ENCODE measurements around the gene TIMM13. TPM values are rescaled to one million over a fixed set of nuclear protein-coding genes. Genes with fewer than 3 reads are reported as not detected.
"Not testable (repeated sequence)": the region's sequence is repeated elsewhere in the genome, so short reads cannot be mapped to it uniquely, and the experiment has no call there.

TIMM13 gene
- total RNA-seq, 4 donors from 2014 or later = 23.7 to 60.3 (median 46.8) TPM

DNA sequence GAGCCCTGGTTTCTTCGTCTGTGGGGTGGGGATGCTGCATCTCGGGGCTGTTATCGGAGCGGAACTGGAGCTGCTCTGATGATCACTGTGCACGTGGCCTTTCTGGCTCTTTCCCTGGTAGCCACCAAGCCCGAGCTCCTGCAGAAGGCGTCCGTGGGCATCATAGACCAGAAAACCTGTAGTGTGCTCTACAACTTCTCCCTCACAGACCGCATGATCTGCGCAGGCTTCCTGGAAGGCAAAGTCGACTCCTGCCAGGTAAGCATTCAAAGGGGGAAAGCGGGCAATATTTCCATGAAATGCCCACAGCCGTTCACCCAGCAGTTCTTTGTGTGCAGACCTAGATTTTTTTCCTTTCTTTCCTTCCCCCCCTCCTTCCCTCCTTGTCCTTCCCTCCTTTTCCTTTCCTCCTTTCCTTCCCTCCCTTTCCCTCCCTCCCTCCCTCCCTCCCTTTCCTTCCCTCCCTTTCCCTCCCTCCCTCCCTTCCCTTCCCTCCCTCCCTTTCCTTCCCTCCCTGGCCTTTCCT lies 9.4 kb downstream of the TIMM13 start:
- Histone ChIP-seq H3K4me3 (no peak overlapping the region), H3K36me3 (no peaks in the 10 kb centered on the region), H3K27me3 (no peaks in the 10 kb centered on the region), H3K4me1 (no peaks in the 10 kb centered on the region), H3K9me3 (no peaks in the 10 kb centered on the region), H3K27ac (no peak overlapping the region)
- intact Hi-C loops (cut with DNase I; ENCODE audit: low total_unique reads) (no loop called here), in situ Hi-C loops (cut with MboI; ENCODE audit: low sequenced_read_pairs in 4 of 4) (no loop called here)
- DNase-seq = no peak
- no peak for ATAC-seq
- no peak for TF ChIP-seq CTCF (IDR thresholded peaks at IDR 0.05 in 4 of 5, conservative IDR thresholded peaks at IDR 0.05 in 1 of 5)
- no peak for TF ChIP-seq POLR2A (IDR thresholded peaks at IDR 0.05)

DNA sequence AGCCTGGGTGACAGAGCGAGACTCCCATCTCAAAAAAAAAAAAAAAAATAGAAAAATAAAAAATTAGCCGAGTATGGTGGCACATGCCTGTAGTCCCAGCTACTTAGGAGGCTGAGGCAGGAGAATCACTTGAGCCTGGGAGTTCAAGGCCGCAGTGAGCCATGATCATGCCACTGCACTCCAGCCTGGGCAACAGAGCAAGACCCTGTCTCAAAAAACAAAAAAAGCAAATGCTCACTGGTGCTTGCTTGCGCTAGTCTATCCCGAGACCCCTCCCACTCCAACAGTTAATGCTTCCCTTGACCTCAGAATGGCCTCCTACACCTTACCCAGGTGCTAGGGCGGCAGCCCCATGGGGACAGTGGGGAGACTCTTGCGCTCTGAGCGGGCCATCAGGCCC lies 9.9 kb downstream of the TIMM13 start:
- ATAC-seq; in situ Hi-C loops (cut with MboI; ENCODE audit: low sequenced_read_pairs in 4 of 4); H3K9me3 ChIP-seq; H3K4me3 ChIP-seq; DNase-seq; intact Hi-C loops (cut with DNase I; ENCODE audit: low total_unique reads); H3K27ac ChIP-seq; H3K27me3 ChIP-seq; H3K36me3 ChIP-seq; H3K4me1 ChIP-seq: not testable (repeated sequence)

DNA sequence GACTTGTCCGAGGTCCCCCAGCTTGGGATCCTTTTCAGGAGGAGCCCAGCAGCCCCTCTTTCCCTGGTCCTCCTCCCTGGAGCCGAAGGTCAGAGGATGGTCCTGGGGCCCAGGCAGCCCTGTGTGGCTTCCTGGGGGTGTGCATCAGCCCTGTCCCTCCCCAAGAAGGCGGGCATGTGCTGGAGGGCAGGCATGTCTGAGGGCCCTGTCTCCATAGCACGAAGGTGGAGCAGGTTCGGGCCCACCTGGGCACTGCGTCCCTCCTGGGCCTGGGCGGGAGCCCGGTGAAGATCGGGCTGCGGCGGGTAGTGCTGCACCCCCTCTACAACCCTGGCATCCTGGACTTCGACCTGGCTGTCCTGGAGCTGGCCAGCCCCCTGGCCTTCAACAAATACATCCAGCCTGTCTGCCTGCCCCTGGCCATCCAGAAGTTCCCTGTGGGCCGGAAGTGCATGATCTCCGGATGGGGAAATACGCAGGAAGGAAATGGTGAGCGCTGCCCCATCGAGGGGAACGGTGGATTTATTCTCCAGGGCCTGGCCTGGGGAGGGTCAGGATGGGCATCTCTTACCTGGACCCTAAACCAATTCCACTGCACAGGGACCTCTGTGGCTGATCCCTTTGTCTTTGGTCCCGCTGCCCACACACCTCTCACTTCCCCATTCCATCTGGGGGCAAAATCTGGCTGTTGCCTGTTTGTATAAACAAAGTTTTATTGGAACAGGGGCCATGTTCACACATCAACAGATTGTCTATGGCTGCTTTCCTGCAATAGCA lies 10.9 kb downstream of the TIMM13 start:
- H3K27ac ChIP-seq = no peak overlapping the region
- in situ Hi-C loops (cut with MboI; ENCODE audit: low sequenced_read_pairs in 4 of 4) = no loop called here
- ATAC-seq = no peak

GRCh38 chr19:2415973-2416319 lies 11.4 kb downstream of the TIMM13 start:
- ATAC-seq = no peak
- no peaks in the 10 kb centered on the region for H3K9me3 ChIP-seq
- no peak for DNase-seq

More for the DNA sequence above, 10.9 kb downstream of the TIMM13 start:
- H3K4me1 ChIP-seq = no peaks in the 10 kb centered on the region
- DNase-seq = no peak
- H3K36me3 ChIP-seq = no peaks in the 10 kb centered on the region
- intact Hi-C loops (cut with DNase I; ENCODE audit: low total_unique reads) = no loop called here
- no peaks in the 10 kb centered on the region for H3K27me3 ChIP-seq
- no peak for TF ChIP-seq POLR2A (IDR thresholded peaks at IDR 0.05)
- no peak for TF ChIP-seq CTCF (IDR thresholded peaks at IDR 0.05 in 4 of 5, conservative IDR thresholded peaks at IDR 0.05 in 1 of 5)
- no peak overlapping the region for H3K4me3 ChIP-seq
- no peaks in the 10 kb centered on the region for H3K9me3 ChIP-seq

More at GRCh38 chr19:2415973-2416319, 11.4 kb downstream of the TIMM13 start:
- intact Hi-C loops (cut with DNase I; ENCODE audit: low total_unique reads) (no loop called here), in situ Hi-C loops (cut with MboI; ENCODE audit: low sequenced_read_pairs in 4 of 4) (no loop called here)
- Histone ChIP-seq H3K36me3 (no peaks in the 10 kb centered on the region), H3K4me3 (no peak overlapping the region), H3K4me1 (no peaks in the 10 kb centered on the region), H3K27ac (no peak overlapping the region), H3K27me3 (peaks cover 0 to under 1% (median 0%) of the 10 kb centered on the region in 3 donors)
- TF ChIP-seq POLR2A (IDR thresholded peaks at IDR 0.05) = no peak
- TF ChIP-seq CTCF (IDR thresholded peaks at IDR 0.05 in 4 of 5, conservative IDR thresholded peaks at IDR 0.05 in 1 of 5) = no peak
